Hindlimb muscle (tissue), 1 donor: ENCODE results near the gene LTBP1. TPM values are rescaled to one million over a fixed set of nuclear protein-coding genes. Genes with fewer than 3 reads are reported as not detected.

Source experiments
- DNase-seq: peaks from one replicate; pipeline ENCODE4 v3.0.0-alpha.2; 2013
- polyA plus RNA-seq: library from polyadenylated mRNA; unstranded; fragments of 120-200 nt; gene quantifications from one replicate; pipeline ENCODE4 v1.2.1, GENCODE V29; 2013; ENCODE audit not compliant: insufficient read length

LTBP1 gene
- polyA plus RNA-seq, 1 donor, result 43.3 TPM

- no peak for DNase-seq
Measured at GRCh38 chr2:33084433-33084832, 137.7 kb downstream of the LTBP1 start.

GRCh38 chr2:33085646-33086045 is 138.9 kb downstream of the LTBP1 start:
- DNase-seq, result no peak

- no peak for DNase-seq
Measured at GRCh38 chr2:33086400-33087015, 139.8 kb downstream of the LTBP1 start.

GRCh38 chr2:33090553-33091134 is 143.9 kb downstream of the LTBP1 start:
- no peak for DNase-seq

- DNase-seq, result no peak
Measured at GRCh38 chr2:33091541-33092123, 144.9 kb downstream of the LTBP1 start.

GRCh38 chr2:33093283-33093993 is 146.7 kb downstream of the LTBP1 start:
- DNase-seq, result no peak

GRCh38 chr2:33094303-33094702 is 147.6 kb downstream of the LTBP1 start:
- no peak for DNase-seq

- DNase-seq, result no peak
Measured at GRCh38 chr2:33099989-33100388, 153.2 kb downstream of the LTBP1 start.

- DNase-seq, result no peak
Measured at GRCh38 chr2:33100921-33101320, 154.2 kb downstream of the LTBP1 start.

- DNase-seq, result no peak
Measured at GRCh38 chr2:33104052-33104623, 157.4 kb downstream of the LTBP1 start.

GRCh38 chr2:33104726-33105125 is 158.0 kb downstream of the LTBP1 start:
- no peak for DNase-seq

- no peak for DNase-seq
Measured at GRCh38 chr2:33106115-33106514, 159.4 kb downstream of the LTBP1 start.

- no peak for DNase-seq
Measured at GRCh38 chr2:33107690-33108482, 161.1 kb downstream of the LTBP1 start.

- no peak for DNase-seq
Measured at GRCh38 chr2:33108483-33109443, 162.0 kb downstream of the LTBP1 start.

- DNase-seq, result no peak
Measured at GRCh38 chr2:33110461-33110860, 163.7 kb downstream of the LTBP1 start.

GRCh38 chr2:33111002-33111446 is 164.3 kb downstream of the LTBP1 start:
- no peak for DNase-seq

GRCh38 chr2:33115196-33115595 is 168.4 kb downstream of the LTBP1 start:
- DNase-seq, result no peak

- DNase-seq, result no peak
Measured at GRCh38 chr2:33115728-33116127, 169.0 kb downstream of the LTBP1 start.

- no peak for DNase-seq
Measured at GRCh38 chr2:33116799-33117198, 170.0 kb downstream of the LTBP1 start.

- no peak for DNase-seq
Measured at GRCh38 chr2:33118651-33119050, 171.9 kb downstream of the LTBP1 start.

GRCh38 chr2:33121416-33121815 is 174.7 kb downstream of the LTBP1 start:
- DNase-seq, result no peak
